Measurements from ENCODE around the gene RPS6KC1. TPM values are rescaled to one million over a fixed set of nuclear protein-coding genes. Genes with fewer than 3 reads are reported as not detected.
"Not testable (repeated sequence)": the region's sequence is repeated elsewhere in the genome, so short reads cannot be mapped to it uniquely, and the experiment has no call there.

Gene RPS6KC1
- total RNA-seq, 1 donor from 2014 or later, result 9.5 TPM

DNA sequence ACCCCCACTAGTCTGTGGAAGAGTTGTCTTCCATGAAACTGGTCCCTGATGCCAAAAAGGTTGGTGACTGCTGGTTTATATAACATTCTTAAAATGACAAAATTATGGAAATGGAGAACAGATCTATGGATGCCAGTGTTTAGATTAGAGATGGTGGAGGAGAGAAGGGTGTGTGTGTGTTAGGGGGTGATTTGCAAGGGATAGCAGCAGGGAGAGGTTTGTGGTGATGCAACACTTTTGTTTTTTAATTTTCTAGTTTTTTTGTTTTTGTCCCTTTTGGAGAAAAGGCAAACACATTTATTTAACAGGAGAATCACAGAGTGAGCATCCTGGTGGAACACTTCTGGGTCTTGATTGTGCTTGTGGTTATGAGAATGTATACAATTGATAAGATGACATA is 143.8 kb downstream of the RPS6KC1 start:
- DNase-seq (no peak), ATAC-seq (no peak)
- intact Hi-C loops (cut with micrococcal nuclease), result no loop called here

DNA sequence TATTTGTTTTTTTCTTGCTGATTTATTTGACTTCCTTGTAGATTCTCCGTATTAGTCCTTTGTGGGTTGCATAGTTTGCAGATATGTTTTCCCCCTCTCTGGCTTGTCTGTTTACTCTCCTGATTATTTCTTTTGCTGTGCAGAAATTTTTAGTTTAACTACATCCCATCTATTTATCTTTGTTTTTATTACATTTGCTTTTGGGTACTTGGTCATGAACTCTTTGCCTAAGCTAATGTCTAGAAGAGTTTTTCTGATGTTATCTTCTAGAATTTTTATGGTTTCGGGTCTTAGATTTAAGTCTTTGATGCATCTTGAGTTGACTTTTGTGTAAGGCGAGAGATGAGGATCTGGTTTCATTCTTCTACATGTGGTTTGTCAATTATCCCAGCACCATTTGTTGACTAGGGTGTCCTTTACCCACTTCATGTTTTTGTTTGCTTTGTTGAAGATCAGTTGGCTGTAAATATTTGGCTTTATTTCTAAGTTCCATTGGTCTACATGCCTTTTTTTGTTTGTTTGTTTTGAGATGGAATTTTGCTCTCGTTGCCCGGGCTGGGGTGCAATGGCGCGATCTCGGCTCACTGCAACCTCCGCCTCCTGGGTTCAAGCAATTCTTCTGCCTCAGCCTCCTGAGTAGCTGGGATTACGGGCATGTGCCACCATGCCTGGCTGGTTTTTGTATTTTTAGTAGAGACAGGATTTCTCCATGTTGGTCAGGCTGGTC is 145.4 kb downstream of the RPS6KC1 start:
- ATAC-seq; DNase-seq; intact Hi-C loops (cut with micrococcal nuclease): not testable (repeated sequence)

DNA sequence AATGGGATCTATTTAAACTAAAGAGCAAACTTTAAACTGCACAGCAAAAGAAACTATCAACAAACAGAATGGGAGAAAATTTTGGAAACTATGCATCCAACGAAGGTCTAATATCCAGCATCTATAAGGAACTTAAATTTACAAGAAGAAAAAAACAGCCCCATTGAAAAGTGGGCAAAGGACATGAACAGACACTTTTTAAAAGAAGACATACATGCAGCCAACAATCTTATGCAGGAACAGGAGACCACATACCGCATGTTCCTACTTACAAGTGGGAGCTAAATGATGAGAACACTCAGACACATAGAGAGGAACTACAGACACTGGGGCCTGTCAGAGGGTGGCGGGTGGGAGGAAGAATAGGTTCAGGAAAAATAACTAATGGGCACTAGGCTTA is 149.6 kb downstream of the RPS6KC1 start:
- intact Hi-C loops (cut with micrococcal nuclease), result no loop called here
- no peak for ATAC-seq
- no peak for DNase-seq

DNA sequence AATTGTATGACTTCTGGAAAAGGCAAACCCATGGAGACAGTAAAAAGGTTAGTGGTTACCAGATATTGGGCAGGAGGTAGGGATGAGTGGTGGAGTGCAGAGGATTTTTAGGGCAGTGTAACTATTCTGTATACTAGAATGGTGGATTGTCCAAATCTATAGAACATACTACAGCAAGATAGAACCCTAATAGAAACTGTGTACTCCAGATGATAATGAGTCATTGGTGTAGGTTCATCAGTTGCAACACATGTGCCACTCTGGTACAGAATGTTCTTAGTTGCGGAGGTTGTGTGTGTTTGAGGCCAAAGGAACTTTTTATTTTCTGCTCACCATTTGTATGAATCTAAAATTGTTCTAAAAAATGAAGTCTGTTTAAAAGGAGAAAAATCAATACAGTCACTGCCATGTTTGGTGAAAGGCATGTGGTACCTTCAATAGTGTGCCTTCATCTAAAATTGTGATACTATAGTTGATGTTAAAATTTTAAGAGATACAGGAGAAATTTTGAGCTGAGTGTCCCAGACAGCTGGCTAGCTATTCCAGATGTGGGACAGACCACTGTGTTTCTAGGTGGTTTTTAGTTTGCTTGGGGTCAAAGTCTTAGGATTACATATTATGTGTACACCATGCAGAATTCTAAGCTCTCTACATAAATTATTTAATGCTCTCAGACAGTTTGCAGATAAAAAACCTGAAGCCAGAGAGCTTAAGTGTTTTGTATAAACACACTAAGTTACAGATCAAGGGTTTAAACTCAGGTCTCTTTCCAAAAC is 150.5 kb downstream of the RPS6KC1 start:
- intact Hi-C loops (cut with micrococcal nuclease), result no loop called here
- no peak for ATAC-seq
- DNase-seq, result no peak

DNA sequence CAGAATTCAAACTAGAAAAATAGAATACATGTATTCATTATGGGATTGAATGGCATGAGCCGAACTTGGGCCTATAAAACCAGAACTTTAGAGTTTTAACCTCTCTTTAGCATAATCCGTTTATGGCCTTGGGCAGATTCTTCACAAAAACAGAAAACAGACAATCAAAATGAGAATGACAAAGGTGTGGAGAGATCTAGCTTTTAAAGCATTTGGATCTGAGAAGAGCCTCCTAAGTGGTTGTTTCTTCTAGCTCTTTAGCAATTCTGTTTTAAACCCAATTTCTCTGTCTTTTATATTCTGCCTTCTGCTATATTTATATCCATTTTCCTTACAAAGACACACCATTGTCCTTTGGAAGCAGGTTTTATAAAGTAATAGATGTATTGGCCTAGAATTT is 160.2 kb downstream of the RPS6KC1 start:
- DNase-seq (no peak), ATAC-seq (no peak)
- intact Hi-C loops (cut with micrococcal nuclease), result no loop called here

DNA sequence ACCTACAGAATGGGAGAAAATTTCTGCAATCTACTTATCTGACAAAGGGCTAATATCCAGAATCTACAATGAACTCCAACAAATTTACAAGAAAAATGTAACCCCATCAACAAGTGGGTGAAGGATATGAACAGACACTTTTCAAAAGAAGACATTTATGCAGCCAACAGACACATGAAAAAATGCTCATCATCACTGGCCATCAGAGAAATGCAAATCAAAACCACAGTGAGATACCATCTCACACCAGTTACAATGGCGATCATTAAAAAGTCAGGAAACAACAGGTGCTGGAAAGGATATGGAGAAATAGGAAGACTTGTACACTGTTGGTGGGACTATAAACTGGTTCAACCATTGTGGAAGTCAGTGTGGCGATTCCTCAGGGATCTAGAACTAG is 168.0 kb downstream of the RPS6KC1 start:
- DNase-seq; intact Hi-C loops (cut with micrococcal nuclease); ATAC-seq: not testable (repeated sequence)

DNA sequence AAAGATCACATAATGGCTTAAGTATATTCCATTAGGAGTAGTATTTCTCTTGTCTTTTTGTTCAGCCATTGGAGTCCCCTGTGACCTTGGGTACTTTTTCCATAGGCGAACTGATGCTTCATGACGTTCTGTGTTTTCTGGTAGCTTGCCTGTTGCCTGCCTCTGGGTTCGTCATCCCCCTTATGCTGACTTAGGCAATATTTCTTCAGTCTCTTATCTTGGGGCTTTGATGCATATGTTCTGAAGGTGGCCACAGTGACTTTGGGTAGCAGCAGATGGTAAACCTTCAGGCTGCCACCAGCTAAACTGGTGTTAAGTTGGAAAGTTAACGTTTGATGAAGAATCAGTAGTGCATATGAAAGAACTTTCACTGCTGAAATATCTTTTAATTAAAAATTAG is 170.2 kb downstream of the RPS6KC1 start:
- DNase-seq (no peak), ATAC-seq (no peak)
- intact Hi-C loops (cut with micrococcal nuclease), result no loop called here

DNA sequence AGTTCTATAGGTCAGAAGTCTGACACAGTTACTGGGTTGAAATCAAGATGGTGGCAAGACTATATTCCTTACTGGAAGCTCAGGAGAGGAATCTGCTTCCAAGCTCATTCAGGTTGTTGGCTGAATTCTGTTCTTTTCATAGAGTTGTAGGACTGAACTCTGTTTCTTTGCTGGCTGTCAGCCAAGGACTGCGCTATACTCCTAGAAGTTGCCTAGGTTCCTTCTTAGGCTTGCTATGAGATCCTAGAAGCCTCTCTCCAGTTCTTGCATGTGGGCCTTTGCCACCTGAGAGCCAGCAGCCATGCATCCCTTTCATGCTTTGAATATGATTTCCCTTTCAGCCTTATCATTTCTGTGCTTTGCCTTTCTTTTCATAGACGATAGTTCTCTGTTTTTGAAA is 176.4 kb downstream of the RPS6KC1 start:
- intact Hi-C loops (cut with micrococcal nuclease), result no loop called here
- no peak for DNase-seq
- no peak for ATAC-seq

DNA sequence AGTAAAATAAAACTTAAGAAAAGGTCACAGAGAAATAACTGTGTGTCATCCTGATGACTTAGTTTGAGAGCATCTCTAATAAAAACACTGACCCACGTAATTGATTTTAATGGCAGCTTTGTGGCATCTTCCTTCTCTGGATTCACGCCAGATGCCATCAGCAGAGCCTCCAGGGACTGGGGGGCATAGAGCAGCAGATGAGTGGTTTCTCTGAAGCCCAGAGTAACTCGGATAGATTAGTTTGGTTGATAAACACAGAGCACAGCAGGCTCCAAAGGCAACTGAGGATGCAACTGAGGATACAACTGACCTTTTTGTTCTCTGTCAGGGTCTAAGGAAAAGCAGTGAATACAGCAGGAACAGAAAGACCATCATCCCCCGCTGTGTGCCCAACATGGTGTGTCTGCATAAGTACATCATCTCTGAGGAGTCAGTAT is 180.8 kb downstream of the RPS6KC1 start:
- intact Hi-C loops (cut with micrococcal nuclease), result no loop called here

DNA sequence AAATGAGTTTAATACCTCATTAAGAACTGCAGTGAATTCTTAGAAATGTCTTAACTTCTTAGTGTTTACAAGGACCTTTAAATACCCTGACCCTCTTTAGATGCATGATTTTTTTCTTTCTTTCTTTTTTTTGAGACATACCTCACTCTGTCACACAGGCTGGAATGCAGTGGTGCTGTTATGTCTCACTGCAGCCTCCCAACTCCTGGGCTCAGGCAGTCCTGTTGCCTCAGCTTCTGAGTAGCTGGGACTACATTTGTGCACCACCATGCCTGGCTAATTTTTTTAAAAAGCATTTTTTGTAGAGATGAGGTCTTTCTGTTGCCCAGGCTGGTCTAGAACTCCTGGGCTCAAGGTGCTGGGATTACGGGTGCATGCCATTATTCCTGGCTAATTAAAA is 191.8 kb downstream of the RPS6KC1 start:
- ATAC-seq, result no peak
- DNase-seq, result no peak
- intact Hi-C loops (cut with micrococcal nuclease), result no loop called here

More for the DNA sequence above, 180.8 kb downstream of the RPS6KC1 start:
- DNase-seq, result no peak
- ATAC-seq, result no peak

DNA sequence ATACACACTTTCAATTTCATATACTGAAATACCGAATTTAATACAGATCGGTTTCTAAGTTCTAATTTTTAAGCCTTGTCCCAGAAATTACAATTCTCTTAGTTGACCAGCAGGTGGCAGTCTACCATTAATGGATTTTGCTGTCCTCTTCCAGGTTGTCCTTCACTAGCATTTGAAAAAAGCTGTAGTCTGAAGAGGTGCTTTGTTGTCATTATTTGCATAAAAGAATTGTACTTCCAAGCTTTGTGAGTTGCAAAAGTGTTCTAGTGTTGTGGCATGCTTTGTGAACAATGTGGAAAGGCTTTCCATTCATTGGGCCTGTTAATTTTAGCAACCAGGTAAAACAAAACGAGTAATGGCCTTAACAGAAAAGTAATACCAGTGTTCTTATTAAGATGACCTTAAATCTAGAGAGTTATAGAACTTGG is 193.6 kb downstream of the RPS6KC1 start:
- no peak for ATAC-seq
- DNase-seq, result no peak
- intact Hi-C loops (cut with micrococcal nuclease), result no loop called here

DNA sequence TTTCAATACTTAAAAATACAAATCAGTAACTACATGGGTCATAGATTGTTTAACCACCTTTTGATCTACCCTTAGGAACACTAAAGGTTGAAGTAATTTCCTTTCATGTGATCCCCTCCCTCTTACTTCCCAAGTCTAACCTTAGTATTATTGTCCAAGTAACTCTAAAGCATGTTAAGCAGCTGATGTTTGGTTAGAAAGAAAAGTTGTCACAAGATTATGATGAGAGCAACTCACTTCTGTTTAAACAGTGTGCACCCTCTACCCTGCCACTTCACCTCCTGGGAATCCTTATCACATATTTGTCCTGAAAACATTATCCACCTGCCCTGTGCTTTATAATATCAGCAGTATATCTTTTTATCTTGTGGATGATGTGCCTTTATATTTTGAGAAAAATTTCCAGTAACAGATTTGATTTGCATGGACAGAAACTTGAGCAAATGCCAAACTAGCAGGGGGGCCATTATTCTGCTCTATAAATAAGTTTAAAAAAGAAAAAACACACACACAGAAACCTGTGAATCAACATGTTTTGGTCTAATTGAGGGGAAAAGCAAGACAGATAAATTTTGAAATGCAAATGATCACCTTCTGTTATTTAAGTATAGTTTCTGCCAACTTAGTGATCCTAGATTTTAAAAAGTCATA is 194.3 kb downstream of the RPS6KC1 start:
- no peak for ATAC-seq
- intact Hi-C loops (cut with micrococcal nuclease), result no loop called here

DNA sequence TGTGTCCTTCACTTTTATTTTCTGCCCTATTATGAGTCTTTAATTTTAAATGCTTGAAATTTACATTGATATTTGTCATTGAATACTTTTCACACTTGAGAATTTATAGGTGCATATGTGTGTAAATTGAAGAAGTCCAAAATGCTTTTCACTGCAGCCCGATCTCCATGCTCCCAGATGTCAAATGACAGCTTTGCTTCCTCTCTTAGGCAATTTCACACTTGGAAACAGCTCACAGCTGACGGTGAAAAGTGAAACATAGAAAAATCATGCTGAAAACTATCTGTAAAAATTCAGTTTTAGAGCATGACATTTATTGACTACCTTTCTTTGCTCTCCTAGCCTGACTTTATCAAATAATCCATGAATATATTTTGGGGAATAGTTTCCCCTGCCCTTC is 196.0 kb downstream of the RPS6KC1 start:
- ATAC-seq (no peak), DNase-seq (no peak)
- intact Hi-C loops (cut with micrococcal nuclease), result no loop called here

More for the DNA sequence above, 194.3 kb downstream of the RPS6KC1 start:
- DNase-seq, result no peak

DNA sequence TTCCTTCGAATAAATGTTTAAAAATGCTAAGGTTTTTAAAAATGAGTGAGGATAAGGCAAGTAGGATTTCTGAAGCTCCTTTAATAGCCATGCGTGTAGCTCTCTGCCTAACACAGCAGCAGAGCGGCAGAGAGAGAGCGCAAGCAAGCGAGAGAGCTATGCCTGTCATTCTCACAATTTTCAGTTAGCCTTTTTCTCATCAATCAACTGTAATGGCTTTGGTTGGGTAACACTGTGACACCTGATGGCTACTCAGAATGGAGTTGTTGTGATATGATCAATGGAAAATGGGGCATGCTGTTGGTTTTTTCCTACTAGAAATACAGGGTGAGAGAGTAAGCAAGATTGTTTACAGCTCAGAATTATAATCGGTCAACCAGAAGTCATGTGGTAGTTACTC is 198.4 kb downstream of the RPS6KC1 start:
- intact Hi-C loops (cut with micrococcal nuclease), result no loop called here
- no peak for ATAC-seq

DNA sequence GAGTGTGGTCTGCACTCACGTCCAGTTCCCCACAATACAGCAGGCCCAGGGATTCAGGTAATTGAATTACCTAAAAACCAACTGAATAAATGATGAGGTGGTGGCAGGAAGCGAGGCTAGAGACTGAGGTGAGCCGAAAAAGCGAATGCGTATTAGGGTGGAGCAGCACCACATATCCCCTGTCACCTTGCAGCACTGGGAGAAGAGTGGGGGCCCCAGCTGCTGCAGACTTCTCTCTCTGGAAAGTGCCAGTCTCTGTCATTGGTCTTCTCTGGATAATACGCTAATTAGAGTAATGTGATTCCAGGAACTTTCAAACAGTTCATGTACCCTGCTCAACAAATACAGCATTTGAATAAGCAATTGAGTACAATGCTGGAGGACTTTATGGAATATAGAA is 199.0 kb downstream of the RPS6KC1 start:
- DNase-seq, result no peak
- intact Hi-C loops (cut with micrococcal nuclease), result no loop called here
- no peak for ATAC-seq

More for the DNA sequence above, 198.4 kb downstream of the RPS6KC1 start:
- no peak for DNase-seq

DNA sequence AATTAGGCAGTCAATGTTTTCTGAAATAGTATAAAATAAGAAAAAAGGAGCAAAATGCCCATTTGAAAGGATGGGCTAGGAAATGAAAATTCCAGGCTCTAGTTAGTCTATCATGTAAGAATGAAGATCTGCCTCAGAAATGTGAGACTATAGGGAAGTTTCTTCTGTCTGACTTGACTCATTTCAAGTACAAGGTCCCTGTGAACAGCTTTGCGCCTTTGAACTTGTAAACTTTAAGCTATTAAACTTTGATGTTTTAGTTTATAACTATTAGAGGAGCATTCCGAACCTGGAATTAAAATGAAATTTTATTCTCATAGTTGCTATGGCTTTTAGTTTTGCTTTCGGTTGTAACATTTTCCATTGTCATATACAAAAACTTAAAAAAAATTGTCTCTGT is 199.4 kb downstream of the RPS6KC1 start:
- no peak for DNase-seq
- ATAC-seq, result no peak
- intact Hi-C loops (cut with micrococcal nuclease), result no loop called here

DNA sequence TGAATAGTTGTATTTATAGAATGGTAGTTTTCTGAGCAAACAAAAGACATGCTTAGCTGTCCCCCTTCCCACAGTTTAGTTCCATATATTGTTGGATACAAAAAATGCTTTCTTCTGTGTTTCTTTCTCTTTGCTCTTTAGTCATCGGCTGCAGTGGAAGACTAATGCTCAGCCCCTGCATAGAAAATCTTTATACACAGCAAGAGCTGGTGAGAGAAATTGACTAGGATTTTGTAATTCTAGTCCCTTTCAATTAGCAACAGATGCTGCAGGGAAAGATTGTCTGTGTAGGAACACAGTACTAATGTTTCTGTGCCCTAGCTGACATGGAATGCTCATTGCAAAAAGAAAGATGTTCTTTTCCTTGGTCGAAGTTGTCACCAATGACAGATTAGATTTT is 200.9 kb downstream of the RPS6KC1 start:
- intact Hi-C loops (cut with micrococcal nuclease), result no loop called here
- ATAC-seq (no peak), DNase-seq (no peak)

DNA sequence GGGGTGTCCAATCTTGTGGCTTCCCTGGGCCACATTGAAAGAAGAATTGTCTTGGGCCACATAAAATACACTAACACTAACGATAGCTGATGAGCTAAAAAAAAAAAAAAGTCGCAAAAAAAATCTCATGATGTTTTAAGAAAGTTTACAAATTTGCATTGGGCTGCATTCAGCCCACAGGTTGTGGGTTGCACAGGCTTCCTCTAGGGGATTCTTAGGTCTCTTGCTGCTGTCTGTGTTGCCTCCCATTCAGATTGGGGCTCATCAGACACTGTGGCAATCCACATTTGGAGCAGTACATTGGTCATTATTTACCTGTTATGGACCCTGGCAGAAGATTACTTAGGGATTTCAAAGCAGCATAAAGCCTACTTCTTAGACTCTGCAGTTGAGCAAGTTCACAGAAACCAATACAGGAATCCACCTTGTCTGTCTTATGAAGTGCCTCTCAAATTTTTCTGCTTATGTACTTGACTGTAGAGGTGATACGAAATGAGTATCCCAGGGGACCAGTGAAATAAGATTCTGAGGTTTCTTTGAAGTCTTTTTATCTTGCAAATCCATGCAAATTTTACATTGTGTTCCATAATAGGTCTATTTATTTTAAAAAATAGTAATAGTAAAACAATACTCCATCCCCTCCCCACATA is 205.5 kb downstream of the RPS6KC1 start:
- ATAC-seq (no peak), DNase-seq (no peak)
- intact Hi-C loops (cut with micrococcal nuclease), result no loop called here

DNA sequence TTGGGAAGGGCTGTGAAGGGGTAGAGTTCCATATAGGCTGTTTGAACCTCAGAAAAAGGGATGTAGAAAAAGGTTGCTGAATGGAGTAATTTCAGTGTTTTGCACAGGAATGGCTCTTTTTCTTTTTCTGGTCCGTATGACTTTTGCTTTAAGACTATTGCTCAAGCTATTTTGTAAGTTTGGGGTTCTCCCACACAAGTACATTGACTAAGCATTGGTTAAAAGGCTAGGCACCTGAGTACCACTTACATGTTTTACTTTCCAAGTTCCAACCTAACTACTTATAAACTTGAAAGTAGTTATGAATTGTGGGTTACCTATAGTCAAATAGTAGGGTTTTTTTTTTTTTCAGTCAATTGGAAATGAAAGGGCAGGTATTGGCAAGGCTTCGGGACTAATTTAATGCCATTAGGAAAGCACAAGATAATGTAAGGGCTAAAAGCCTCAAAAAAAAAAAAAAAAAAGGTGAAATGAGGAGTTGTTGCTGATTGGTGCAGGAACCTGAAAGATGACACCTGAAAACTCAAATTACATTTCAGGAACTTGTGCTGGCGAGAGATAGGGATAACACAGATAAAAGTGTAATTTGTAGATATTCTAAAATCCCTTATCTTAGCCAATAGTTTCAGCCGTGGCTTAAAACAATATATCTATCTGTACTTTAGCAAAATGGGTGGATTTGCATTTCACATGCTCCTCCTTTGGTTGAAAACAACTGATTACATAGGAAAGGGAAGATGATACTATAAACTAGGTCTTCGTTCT is 209.5 kb downstream of the RPS6KC1 start:
- no peak for DNase-seq
- no peak for ATAC-seq
- intact Hi-C loops (cut with micrococcal nuclease), result no loop called here

Data from left ventricle myocardium superior (tissue), 1 donor.